Right atrium auricular region (tissue), 2 donors: ENCODE results near the gene ABRAXAS1. TPM values are rescaled to one million over a fixed set of nuclear protein-coding genes. Genes with fewer than 3 reads are reported as not detected.

Experiments used
- DNase-seq: peaks from one replicate; pipeline ENCODE4 v3.0.0-alpha.2; 2019; ENCODE audit warnings: low spot score
- H3K27ac ChIP-seq, 2 donors: fragments of 200-600 bp; sonication (generic); 1 replicate in 1 of 2; 2 replicates in 1 of 2; pipeline ENCODE4 v1.5.1; 2016 to 2019
- H3K27me3 ChIP-seq, 2 donors: fragments of 200-600 bp; sonication (generic); one replicate each; pipeline versions ENCODE4 v1.5.1 to v1.6.0; 2017 to 2019
- H3K36me3 ChIP-seq: fragments of 200-600 bp; sonication (generic); one replicate; pipeline ENCODE4 v1.5.1; 2016
- H3K4me1 ChIP-seq, 2 donors: fragments of 200-600 bp; sonication (generic); one replicate each; pipeline versions ENCODE4 v1.5.1 to v1.6.0; 2017 to 2019
- H3K4me3 ChIP-seq, 2 donors: fragments of 200-600 bp; sonication (generic); 1 replicate in 1 of 2; 2 replicates in 1 of 2; pipeline ENCODE4 v1.5.1; 2017 to 2019; ENCODE audit warnings: mild to moderate bottlenecking in 1 of 2, moderate library complexity in 1 of 2
- H3K9me3 ChIP-seq, 2 donors: fragments of 200-600 bp; sonication (generic); one replicate each; pipeline ENCODE4 v1.5.1; 2019
- CTCF ChIP-seq, 2 donors: fragments of 200-600 bp; sonication (generic); IDR thresholded peaks; one replicate each; pipeline ENCODE4 v1.5.1; 2019; ENCODE audit warnings: antibody characterized with exemption in 2 of 2
- total RNA-seq, 2 donors: library from RNA; depleted of rRNA; stranded (reverse); fragments of >200 nt; gene quantifications; one replicate each; pipeline ENCODE4 v1.1.0, GENCODE V29; 2016

ABRAXAS1 gene
- 1 to 10 TPM; 3.8 to 5.7 TPM for total RNA-seq

GRCh38 chr4:83484500-83485461 lies at the start of gene ABRAXAS1:
Gene ABRAXAS1, minus strand, starts transcription at chr4:83485100. Its CDS starts 28 bp downstream, at chr4:83485072.
- Histone ChIP-seq H3K36me3 (no peaks in the 10 kb centered on the region), H3K4me1 (peaks cover 0 to 13% of the 10 kb centered on the region in 2 donors), H3K27ac (peak within 1 kb of the TSS; percentile 80 to 90), H3K4me3 (peak within 1 kb of the TSS; percentile 64 to 70), H3K9me3 (no peaks in the 10 kb centered on the region), H3K27me3 (no peaks in the 10 kb centered on the region)
- TF ChIP-seq CTCF (IDR thresholded peaks at IDR 0.05), result no peak
- DNase-seq, result peak; percentile 91

- no peaks in the 10 kb centered on the region for H3K4me1 ChIP-seq
- H3K27me3 ChIP-seq, result no peaks in the 10 kb centered on the region
- no peaks in the 10 kb centered on the region for H3K36me3 ChIP-seq
- DNase-seq, result no peak
- H3K27ac ChIP-seq, result no peak overlapping the region
- H3K4me3 ChIP-seq, result no peak overlapping the region
- TF ChIP-seq CTCF (IDR thresholded peaks at IDR 0.05), result no peak
- peaks cover 0 to 10% of the 10 kb centered on the region in 2 donors for H3K9me3 ChIP-seq
Measured at GRCh38 chr4:83527671-83528070, 42.8 kb upstream of the ABRAXAS1 start.

- no peak overlapping the region for H3K27ac ChIP-seq
- no peaks in the 10 kb centered on the region for H3K9me3 ChIP-seq
- no peak for DNase-seq
- no peak overlapping the region for H3K4me3 ChIP-seq
- no peaks in the 10 kb centered on the region for H3K27me3 ChIP-seq
- no peaks in the 10 kb centered on the region for H3K36me3 ChIP-seq
- TF ChIP-seq CTCF (IDR thresholded peaks at IDR 0.05), result no peak
- no peaks in the 10 kb centered on the region for H3K4me1 ChIP-seq
Measured at GRCh38 chr4:83522239-83522638, 37.3 kb upstream of the ABRAXAS1 start.

GRCh38 chr4:83516042-83516772 lies 31.3 kb upstream of the ABRAXAS1 start:
- no peak overlapping the region for H3K27ac ChIP-seq
- H3K4me3 ChIP-seq, result no peak overlapping the region
- no peak for TF ChIP-seq CTCF (IDR thresholded peaks at IDR 0.05)
- H3K9me3 ChIP-seq, result no peaks in the 10 kb centered on the region
- no peak for DNase-seq
- H3K36me3 ChIP-seq, result no peaks in the 10 kb centered on the region
- no peaks in the 10 kb centered on the region for H3K27me3 ChIP-seq
- H3K4me1 ChIP-seq, result no peaks in the 10 kb centered on the region

GRCh38 chr4:83510442-83510841 lies 25.5 kb upstream of the ABRAXAS1 start:
- Histone ChIP-seq H3K4me1 (no peaks in the 10 kb centered on the region), H3K27me3 (no peaks in the 10 kb centered on the region), H3K27ac (no peak overlapping the region), H3K4me3 (no peak overlapping the region), H3K36me3 (no peaks in the 10 kb centered on the region), H3K9me3 (no peaks in the 10 kb centered on the region)
- TF ChIP-seq CTCF (IDR thresholded peaks at IDR 0.05), result no peak
- no peak for DNase-seq
